Measurements from ENCODE around the gene ACTA2. TPM values are rescaled to one million over a fixed set of nuclear protein-coding genes. Genes with fewer than 3 reads are reported as not detected.
A peak's percentile ranks its signal among the peaks of the same experiment; 100 is the strongest.

ACTA2 gene
- total RNA-seq, 1 experiment from 2014 or later: not detected

GRCh38 chr10:88989423-88989822, 36.9 kb upstream of the ACTA2 start:
- POLR2A ChIA-PET (ENCODE audit: unreplicated experiment): interaction anchor here (0.6 kb wide), 1 partner anchor 294 kb away, joined by 3 read pairs; no protein-coding TSS in a partner anchor
- Histone ChIP-seq H3K4me1 (ENCODE audit: insufficient read depth, low read length) (peaks cover 28% of the 10 kb centered on the region), H3F3A (ENCODE audit: low read length, unreplicated experiment) (no peaks in the 10 kb centered on the region), H3K9me2 (replicated peaks; ENCODE audit: low read length) (no peaks in the 10 kb centered on the region), H4K20me1 (ENCODE audit: low read length) (no peaks in the 10 kb centered on the region), H2AFZ (ENCODE audit: low read length) (no peak overlapping the region), H3K79me2 (ENCODE audit: low read length) (0 out of 2 replicates have a peak, but pooled peaks cover 3% of the 10 kb centered on the region), H3K36me3 (ENCODE audit: low read depth, low read length) (no peaks in the 10 kb centered on the region), H3K27ac (ENCODE audit: low read length) (peak overlapping the region; percentile 45; the same call in 1 of the 2 replicates), H3K4me2 (ENCODE audit: low read length) (peak overlapping the region; percentile 84), H3K9me3 (ENCODE audit: low read length) (no peaks in the 10 kb centered on the region), H3K4me3 (ENCODE audit: low read length) (peak overlapping the region; percentile 81; the same call in 1 of the 2 replicates), H3K9ac (ENCODE audit: low read length) (no peak overlapping the region), H3K27me3 (ENCODE audit: low read length) (no peaks in the 10 kb centered on the region)
- CTCF ChIA-PET: no interaction called here
- TF ChIP-seq EZH2 (IDR thresholded peaks at IDR 0.05; ENCODE audit: low read length, unreplicated experiment) (no peak), EZH2phosphoT487 (IDR thresholded peaks at IDR 0.05; ENCODE audit: borderline replicate concordance, low read length) (no peak), CTCF (conservative IDR thresholded peaks at IDR 0.05; ENCODE audit: low read depth, low read length) (no peak)
- intact Hi-C loops (cut with micrococcal nuclease): loop anchor here (5.0 kb wide), 1 partner anchor 152 kb away; no protein-coding TSS in a partner anchor
- ATAC-seq (no peak), DNase-seq (no peak)
- BruUV-seq (replicated peaks): no TSS peak

- peaks cover 21% of the 10 kb centered on the region for H3K4me1 ChIP-seq (ENCODE audit: insufficient read depth, low read length)
- H3K27me3 ChIP-seq (ENCODE audit: low read length): no peaks in the 10 kb centered on the region
- DNase-seq (no peak), ATAC-seq (no peak)
- H3K9ac ChIP-seq (ENCODE audit: low read length): no peak overlapping the region
- no peak overlapping the region for H3K4me2 ChIP-seq (ENCODE audit: low read length)
- no peak for TF ChIP-seq EZH2phosphoT487 (IDR thresholded peaks at IDR 0.05; ENCODE audit: borderline replicate concordance, low read length)
- TF ChIP-seq CTCF (conservative IDR thresholded peaks at IDR 0.05; ENCODE audit: low read depth, low read length): no peak
- no peak for TF ChIP-seq EZH2 (IDR thresholded peaks at IDR 0.05; ENCODE audit: low read length, unreplicated experiment)
- no peak overlapping the region for H3K27ac ChIP-seq (ENCODE audit: low read length)
- H3K4me3 ChIP-seq (ENCODE audit: low read length): no peak overlapping the region
- H3K9me2 ChIP-seq (replicated peaks; ENCODE audit: low read length): no peaks in the 10 kb centered on the region
- no peak overlapping the region for H2AFZ ChIP-seq (ENCODE audit: low read length)
- CTCF ChIA-PET: no interaction called here
- H3K9me3 ChIP-seq (ENCODE audit: low read length): no peaks in the 10 kb centered on the region
- no TSS peak for BruUV-seq (replicated peaks)
- no peaks in the 10 kb centered on the region for H3F3A ChIP-seq (ENCODE audit: low read length, unreplicated experiment)
- 0 out of 2 replicates have a peak, but pooled peaks cover 3% of the 10 kb centered on the region for H3K79me2 ChIP-seq (ENCODE audit: low read length)
- POLR2A ChIA-PET (ENCODE audit: unreplicated experiment): no interaction called here
- H4K20me1 ChIP-seq (ENCODE audit: low read length): no peaks in the 10 kb centered on the region
- H3K36me3 ChIP-seq (ENCODE audit: low read depth, low read length): no peaks in the 10 kb centered on the region
- intact Hi-C loops (cut with micrococcal nuclease): loop anchor here (1.0 to 5.0 kb wide), 2 partner anchors 53 to 151 kb away; no protein-coding TSS in a partner anchor
Observed at GRCh38 chr10:88987840-88988239, 35.3 kb upstream of the ACTA2 start.

GRCh38 chr10:88987243-88987725, 34.7 kb upstream of the ACTA2 start:
- no peaks in the 10 kb centered on the region for H3K79me2 ChIP-seq (ENCODE audit: low read length)
- no peak overlapping the region for H2AFZ ChIP-seq (ENCODE audit: low read length)
- no TSS peak for BruUV-seq (replicated peaks)
- H3K9me2 ChIP-seq (replicated peaks; ENCODE audit: low read length): no peaks in the 10 kb centered on the region
- ChIA-PET CTCF (interaction anchor here (0.5 to 1.0 kb wide), 5 partner anchors 16 to 55 kb away, joined by 3 to 6 read pairs (median 4); no protein-coding TSS in a partner anchor), POLR2A (ENCODE audit: unreplicated experiment) (interaction anchor here (0.8 kb wide), 1 partner anchor 95 kb away, joined by 5 read pairs; no protein-coding TSS in a partner anchor)
- no peaks in the 10 kb centered on the region for H3K9me3 ChIP-seq (ENCODE audit: low read length)
- H3K4me2 ChIP-seq (ENCODE audit: low read length): no peak overlapping the region
- H3F3A ChIP-seq (ENCODE audit: low read length, unreplicated experiment): no peaks in the 10 kb centered on the region
- H3K4me3 ChIP-seq (ENCODE audit: low read length): no peak overlapping the region
- DNase-seq (no peak), ATAC-seq (no peak)
- H3K27ac ChIP-seq (ENCODE audit: low read length): no peak overlapping the region
- no peaks in the 10 kb centered on the region for H4K20me1 ChIP-seq (ENCODE audit: low read length)
- H3K36me3 ChIP-seq (ENCODE audit: low read depth, low read length): no peaks in the 10 kb centered on the region
- TF ChIP-seq CTCF (conservative IDR thresholded peaks at IDR 0.05; ENCODE audit: low read depth, low read length) (no peak), EZH2 (IDR thresholded peaks at IDR 0.05; ENCODE audit: low read length, unreplicated experiment) (no peak), EZH2phosphoT487 (IDR thresholded peaks at IDR 0.05; ENCODE audit: borderline replicate concordance, low read length) (no peak)
- intact Hi-C loops (cut with micrococcal nuclease): loop anchor here (1.0 to 5.0 kb wide), 2 partner anchors 52 to 150 kb away; no protein-coding TSS in a partner anchor
- H3K27me3 ChIP-seq (ENCODE audit: low read length): no peaks in the 10 kb centered on the region
- peaks cover 17% of the 10 kb centered on the region for H3K4me1 ChIP-seq (ENCODE audit: insufficient read depth, low read length)
- no peak overlapping the region for H3K9ac ChIP-seq (ENCODE audit: low read length)
